ENCODE results near the gene PTPRG. TPM values are rescaled to one million over a fixed set of nuclear protein-coding genes. Genes with fewer than 3 reads are reported as not detected.

PTPRG gene
- total RNA-seq, 1 experiment from 2014 or later: 69.3 TPM

- H3K18ac ChIP-seq (ENCODE audit: insufficient read length, low read depth, low read length): no peak overlapping the region
- H3K4me1 ChIP-seq (ENCODE audit: insufficient read depth, low read length): no peaks in the 10 kb centered on the region
- no peak for TF ChIP-seq CTCF (conservative IDR thresholded peaks at IDR 0.05)
- WGBS (ENCODE audit: extremely low coverage, insufficient read length, low lambda C conversion rate): no CpG with 5 or more reads among the region's 6 CpGs
- H3K27ac Mint-ChIP-seq: no peak overlapping the region
- no peak overlapping the region for H2BK12ac ChIP-seq (ENCODE audit: insufficient read length, low read depth, low read length)
- no peak overlapping the region for H2AFZ ChIP-seq (ENCODE audit: low read length)
- no peak overlapping the region for H2BK5ac ChIP-seq (ENCODE audit: insufficient read length, low read length)
- H3K27ac ChIP-seq (ENCODE audit: insufficient read length, low read depth, low read length): no peak overlapping the region
- no peak overlapping the region for H4K91ac ChIP-seq (ENCODE audit: insufficient read length, low read depth, low read length)
- no peaks in the 10 kb centered on the region for H3K23me2 ChIP-seq (ENCODE audit: insufficient read length, low read depth, low read length, poor library complexity, severe bottlenecking)
- peaks cover 2 to 3% of the 10 kb centered on the region in 2 experiments; a peak in 3 of 5 replicates for H3K9me3 Mint-ChIP-seq
- no peak overlapping the region for H2BK120ac ChIP-seq (ENCODE audit: low read depth, low read length, poor library complexity, severe bottlenecking)
- peaks cover 26 to 30% of the 10 kb centered on the region in 2 experiments for H3K4me1 Mint-ChIP-seq
- peaks cover 62% of the 10 kb centered on the region; the same call in 1 of the 2 replicates for H3K79me2 ChIP-seq (ENCODE audit: insufficient read depth, low read length)
- no peaks in the 10 kb centered on the region for H3K27me3 Mint-ChIP-seq (ENCODE audit: low read depth)
- DNase-seq: no peak
- no peaks in the 10 kb centered on the region for H3K27me3 ChIP-seq (ENCODE audit: insufficient read depth, low read length)
- no peak overlapping the region for H3T11ph ChIP-seq (ENCODE audit: low read length)
- no peak overlapping the region for H2BK20ac ChIP-seq (ENCODE audit: low read depth, low read length, poor library complexity, severe bottlenecking)
- no peak overlapping the region for H3K9ac ChIP-seq (ENCODE audit: extremely low read depth, insufficient read length, low read length)
- H3K36me3 Mint-ChIP-seq (ENCODE audit: insufficient read depth in 1 of 3, low read depth in 3 of 3): peaks cover 30 to 43% (median 34%) of the 10 kb centered on the region in 3 experiments
- no peak overlapping the region for H3K23ac ChIP-seq (ENCODE audit: insufficient read length, low read depth, low read length)
- no peak overlapping the region for H2AK5ac ChIP-seq (ENCODE audit: insufficient read length, low read length)
- no peaks in the 10 kb centered on the region for H3K9me3 ChIP-seq (ENCODE audit: control insufficient read depth, low read depth, low read length)
- H4K5ac ChIP-seq (ENCODE audit: insufficient read length, low read depth, low read length): no peak overlapping the region
- H3K4ac ChIP-seq (ENCODE audit: low read depth, low read length): no peak overlapping the region
- H4K8ac ChIP-seq (replicated peaks; ENCODE audit: insufficient read length, low read depth, low read length): no peak overlapping the region
- H3K4me3 Mint-ChIP-seq: no peak overlapping the region
- H4K20me1 ChIP-seq (ENCODE audit: control insufficient read depth, insufficient read depth, insufficient read length): peaks cover 4% of the 10 kb centered on the region
- H3K14ac ChIP-seq (ENCODE audit: insufficient read depth, low read length): no peak overlapping the region
- H3K79me1 ChIP-seq (ENCODE audit: insufficient read depth, low read depth, low read length, poor library complexity, severe bottlenecking): peaks cover 6% of the 10 kb centered on the region
- H2BK15ac ChIP-seq (ENCODE audit: low read depth, low read length): no peak overlapping the region
- H3K4me2 ChIP-seq (ENCODE audit: insufficient read depth, insufficient read length, low read length): no peak overlapping the region
- H3K56ac ChIP-seq (ENCODE audit: insufficient read length, low read depth, low read length): no peak overlapping the region
These were observed 44.8 kb downstream of the PTPRG start for GRCh38 chr3:61606196-61606595.
